Heart left ventricle (tissue), 16 donors: Measurements from ENCODE around the gene MRNIP. TPM values are rescaled to one million over a fixed set of nuclear protein-coding genes. Genes with fewer than 3 reads are reported as not detected.

Experiments used
- ATAC-seq, 4 donors: fragments of 200-7000 bp; cut with Tn5 transposase; one replicate each; pipeline ENCODE4 v1.9.1; 2020 to 2022; ENCODE audit warnings: moderate library complexity in 4 of 4, mild to moderate bottlenecking in 3 of 4, moderate number of reproducible peaks in 1 of 4
- DNase-seq, 5 donors: peaks; one replicate each; pipeline ENCODE4 v3.0.0-alpha.2; 2020
- H3K27ac ChIP-seq, 12 donors: fragments of 200-600 bp; sonication (generic) in 4 of 12; one replicate each; pipeline versions ENCODE4 v1.5.0 to v1.8.0; 2016 to 2022; ENCODE audit warnings: mild to moderate bottlenecking in 2 of 12
- H3K27me3 ChIP-seq, 9 donors: fragments of 200-600 bp; sonication (generic) in 2 of 9; one replicate each; pipeline versions ENCODE4 v1.5.1 to v1.8.0; 2016 to 2022; ENCODE audit warnings: mild to moderate bottlenecking in 3 of 9
- H3K36me3 ChIP-seq, 9 donors: fragments of 200-600 bp; sonication (generic) in 2 of 9; one replicate each; pipeline versions ENCODE4 v1.5.0 to v1.8.0; 2018 to 2022; ENCODE audit warnings: mild to moderate bottlenecking in 2 of 9
- H3K4me1 ChIP-seq, 12 donors: fragments of 200-600 bp; sonication (generic) in 4 of 12; one replicate each; pipeline versions ENCODE4 v1.5.0 to v1.8.0; 2016 to 2022; ENCODE audit warnings: mild to moderate bottlenecking in 3 of 12
- H3K4me3 ChIP-seq, 12 donors: fragments of 200-600 bp; sonication (generic) in 4 of 12; one replicate each; pipeline versions ENCODE4 v1.5.0 to v1.8.0; 2017 to 2022; ENCODE audit warnings: mild to moderate bottlenecking in 9 of 12, moderate library complexity in 4 of 12
- H3K9me3 ChIP-seq, 12 donors: fragments of 200-600 bp; sonication (generic) in 4 of 12; one replicate each; pipeline versions ENCODE4 v1.5.0 to v1.8.0; 2016 to 2022; ENCODE audit warnings: mild to moderate bottlenecking in 1 of 12
- CTCF ChIP-seq, 12 donors: fragments of 200-600 bp; sonication (generic) in 4 of 12; IDR thresholded peaks; one replicate each; pipeline versions ENCODE4 v1.5.0 to v1.8.0; 2018 to 2022; ENCODE audit warnings: antibody characterized with exemption in 12 of 12, mild to moderate bottlenecking in 5 of 12
- POLR2A ChIP-seq, 2 donors: fragments of 450-650 bp; IDR thresholded peaks; one replicate each; pipeline ENCODE4 v1.6.1; 2017; ENCODE audit warnings: antibody characterized with exemption in 2 of 2, mild to moderate bottlenecking in 2 of 2, moderate library complexity in 2 of 2
- WGBS, 4 donors: extraction: QIAGEN DNeasy Blood & Tissue Kit in 2 of 4; methylation state at CpG; one replicate each; pipeline versions ENCODE4 v1.1.5 to v1.1.7; 2013 to 2018; 5-methylcytosine and 5-hydroxymethylcytosine counted together
- intact Hi-C, 10 donors: fragments of 100-400 bp; cut with DNase I; formaldehyde crosslinking; loops; one replicate each; pipeline versions ENCODE4 v1.11.1 to v1.14.2; 2022
- polyA plus RNA-seq, 2 donors: library from polyadenylated mRNA; stranded (reverse); fragments of 200-250 nt; gene quantifications; one replicate each; pipeline ENCODE4 v1.2.3, GENCODE V29; 2013
- total RNA-seq, 9 donors: library from RNA; depleted of rRNA in 2 of 9; stranded (reverse); fragments of >200 nt in 2 of 9; fragmentation: NEBNext Ultra II Directional in 3 of 9; extraction: Animal tissue kit (Norgen Biotek cat#: 25700) in 3 of 9; gene quantifications; one replicate each; pipeline versions ENCODE4 v1.1.0 to v1.2.4, GENCODE V29; 2016 to 2023
- donor health status: ischemic (EF 13 %, LVEDD 7.1; RV severe dilation, severe dysfunction).
- donor health status: healthy with polysubstance abuse.
- donor health status: DM: no; HTN: yes; CAD: no.
- donor health status: DM: no; HTN: no; CAD: no.
- donor health status: ischemic (EF 25% LVEDD 6.9; RV normal size, moderate dysfunction).
- donor health status: ischemic (EF 25% LVEDD 5.7; RV mildly dilated, moderate dysfunction).
- donor health status: healthy.
- donor health status: DM: yes; HTN: yes; CAD: no.
- donor health status: ischemic (EF 35%, LVEDD 5.7; RV mildly dilated, moderate dysfunction).
- donor health status: nonischemic (EF 11% LVEDD 7.7; RV severe dilation, severe dysfunction).
- donor health status: DM: yes; HTN: yes; CAD: no.
- donor health status: PGD.
- donor health status: ischemic (EF 29% LVEDD 5.4; RV normal size, mild dysfunction).
- donor health status: nonischemic (EF 23%, LVEDD 6.1; RV moderate dilation, normal function).

The MRNIP gene
- total and polyA plus RNA-seq, 11 donors, result 8.5 to 24.1 (median 12.3) TPM

- Histone ChIP-seq H3K4me3 (no peak overlapping the region), H3K27ac (no peak overlapping the region), H3K4me1 (peaks cover 0 to 26% (median 12%) of the 10 kb centered on the region in 12 donors), H3K27me3 (no peaks in the 10 kb centered on the region), H3K36me3 (peaks cover 0 to 51% (median 40%) of the 10 kb centered on the region in 9 donors), H3K9me3 (peaks cover 0 to 7% (median 0%) of the 10 kb centered on the region in 12 donors)
- TF ChIP-seq POLR2A (IDR thresholded peaks at IDR 0.05) (no peak), CTCF (IDR thresholded peaks at IDR 0.05) (no peak)
- WGBS, 4 donors, result 95 to 100% (median 99%) methylated on average over 1 to 2 of the region's 2 CpGs
- no peak for ATAC-seq
- DNase-seq, result no peak
- intact Hi-C loops, result no loop called here
Observed at GRCh38 chr5:179862296-179862695, 3.7 kb upstream of the MRNIP start.

- no peak for ATAC-seq
- TF ChIP-seq CTCF (IDR thresholded peaks at IDR 0.05), result no peak
- TF ChIP-seq POLR2A (IDR thresholded peaks at IDR 0.05), result no peak
- Histone ChIP-seq H3K27ac (no peak overlapping the region), H3K27me3 (no peaks in the 10 kb centered on the region), H3K4me3 (peak overlapping the region in 1 of 12 donors; percentile 77), H3K4me1 (peaks cover 0 to 27% (median 16%) of the 10 kb centered on the region in 12 donors), H3K9me3 (peaks cover 0 to 7% (median 0%) of the 10 kb centered on the region in 12 donors), H3K36me3 (peaks cover 0 to 36% (median 31%) of the 10 kb centered on the region in 9 donors)
- WGBS, 4 donors, result 68 to 87% (median 85%) methylated on average over 11 of the region's 11 CpGs
- DNase-seq, result no peak
- intact Hi-C loops, result no loop called here
Observed at GRCh38 chr5:179860301-179860700, 1.7 kb upstream of the MRNIP start.

- intact Hi-C loops, result loop anchor here in 5 of 10 donors (1.0 to 10.0 kb wide), 6 partner anchors 36 to 93 kb away; partner anchors contain the start of genes SQSTM1 (in 3 of the 5) and MGAT4B (in 1 of the 5)
Observed at GRCh38 chr5:179858241-179858585, 404 bp downstream of the MRNIP start.

DNA sequence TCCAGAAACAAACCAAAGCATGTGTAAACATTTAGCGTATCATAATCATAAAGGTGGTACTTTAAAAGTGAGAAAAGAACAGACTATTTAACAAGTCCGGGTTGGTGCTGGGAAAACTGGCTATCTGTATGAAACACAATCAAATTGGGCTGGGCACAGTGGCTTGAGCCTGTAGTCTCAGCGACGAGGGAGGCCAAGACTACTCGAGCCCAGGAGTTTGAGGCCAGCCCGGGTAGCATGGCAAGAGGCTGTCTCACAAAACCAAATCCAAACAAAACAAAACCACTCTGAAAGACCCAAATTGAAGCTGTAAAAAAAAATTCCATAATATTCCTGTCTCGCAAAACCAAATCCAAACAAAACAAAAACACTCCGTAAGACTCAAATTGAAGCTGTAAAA, 4.3 kb downstream of the MRNIP start:
- H3K4me3 ChIP-seq, result no peak overlapping the region
- ATAC-seq (no peak), DNase-seq (no peak)
- TF ChIP-seq CTCF (IDR thresholded peaks at IDR 0.05) (no peak), POLR2A (IDR thresholded peaks at IDR 0.05) (no peak)
- peaks cover 0 to 46% (median 38%) of the 10 kb centered on the region in 9 donors for H3K36me3 ChIP-seq
- intact Hi-C loops, result loop anchor here in 2 of 10 donors (10.0 kb wide), 2 partner anchors 50 to 90 kb away; partner anchors contain the start of gene MGAT4B (in 1 of the 2)
- WGBS, 4 donors, result 93 to 96% (median 95%) methylated on average over 8 of the region's 8 CpGs
- no peak overlapping the region for H3K27ac ChIP-seq
- H3K4me1 ChIP-seq, result peaks cover 0 to 16% (median 9%) of the 10 kb centered on the region in 12 donors
- no peaks in the 10 kb centered on the region for H3K27me3 ChIP-seq
- no peaks in the 10 kb centered on the region for H3K9me3 ChIP-seq

More at GRCh38 chr5:179858241-179858585, 404 bp downstream of the MRNIP start:
- peaks cover 0 to 23% (median 13%) of the 10 kb centered on the region in 9 donors for H3K36me3 ChIP-seq
- no peaks in the 10 kb centered on the region for H3K27me3 ChIP-seq
- no peak for DNase-seq
- H3K4me3 ChIP-seq, result peak overlapping the region; percentile 70 to 100 (median 87)
- H3K4me1 ChIP-seq, result peaks cover 0 to 27% (median 16%) of the 10 kb centered on the region in 12 donors
- H3K9me3 ChIP-seq, result peaks cover 0 to 7% (median 0%) of the 10 kb centered on the region in 12 donors
- peak; percentile 13 to 53 (median 37) for ATAC-seq
- H3K27ac ChIP-seq, result peak overlapping the region in 11 of 12 donors; percentile 72 to 97 (median 93)
- TF ChIP-seq POLR2A (IDR thresholded peaks at IDR 0.05) (no peak), CTCF (IDR thresholded peaks at IDR 0.05) (no peak)
- WGBS, 4 donors, result 0 to 1% (median 0%) methylated on average over 32 of the region's 32 CpGs
